HEK293 (cell line): Measurements from ENCODE around the gene ACVRL1.

Source experiments
- ZFP37 ChIP-seq: fragments of 450-650 bp; formaldehyde crosslinking; IDR thresholded peaks from 2 replicates; pipeline ENCODE4 v1.5.1; 2016; ENCODE audit warnings: missing biosample characterization, missing genetic modification characterization
- ZNF704 ChIP-seq: fragments of 450-650 bp; formaldehyde crosslinking; IDR thresholded peaks from 2 replicates; pipeline ENCODE4 v1.5.1; 2016; ENCODE audit warnings: missing biosample characterization, missing genetic modification characterization
- TF ChIP-seq, protein P1 (sequence below): fragments of 450-650 bp; formaldehyde crosslinking; IDR thresholded peaks from 2 replicates; pipeline ENCODE4 v1.5.1; 2016; ENCODE audit warnings: missing biosample characterization, missing genetic modification characterization

- no peak for TF ChIP-seq ZNF704 (tag by site-specific recombination)
- TF ChIP-seq, protein P1, sequence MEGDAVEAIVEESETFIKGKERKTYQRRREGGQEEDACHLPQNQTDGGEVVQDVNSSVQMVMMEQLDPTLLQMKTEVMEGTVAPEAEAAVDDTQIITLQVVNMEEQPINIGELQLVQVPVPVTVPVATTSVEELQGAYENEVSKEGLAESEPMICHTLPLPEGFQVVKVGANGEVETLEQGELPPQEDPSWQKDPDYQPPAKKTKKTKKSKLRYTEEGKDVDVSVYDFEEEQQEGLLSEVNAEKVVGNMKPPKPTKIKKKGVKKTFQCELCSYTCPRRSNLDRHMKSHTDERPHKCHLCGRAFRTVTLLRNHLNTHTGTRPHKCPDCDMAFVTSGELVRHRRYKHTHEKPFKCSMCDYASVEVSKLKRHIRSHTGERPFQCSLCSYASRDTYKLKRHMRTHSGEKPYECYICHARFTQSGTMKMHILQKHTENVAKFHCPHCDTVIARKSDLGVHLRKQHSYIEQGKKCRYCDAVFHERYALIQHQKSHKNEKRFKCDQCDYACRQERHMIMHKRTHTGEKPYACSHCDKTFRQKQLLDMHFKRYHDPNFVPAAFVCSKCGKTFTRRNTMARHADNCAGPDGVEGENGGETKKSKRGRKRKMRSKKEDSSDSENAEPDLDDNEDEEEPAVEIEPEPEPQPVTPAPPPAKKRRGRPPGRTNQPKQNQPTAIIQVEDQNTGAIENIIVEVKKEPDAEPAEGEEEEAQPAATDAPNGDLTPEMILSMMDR: no peak
- TF ChIP-seq ZFP37 (tag by site-specific recombination): no peak
Observed at GRCh38 chr12:51942056-51942455, 34.8 kb downstream of the ACVRL1 start.
